IMR-90 (cell line): ENCODE data around the gene CREBL2. TPM values are rescaled to one million over a fixed set of nuclear protein-coding genes. Genes with fewer than 3 reads are reported as not detected.

Source experiments
- ATAC-seq: fragments of 200-7000 bp; cut with Tn5 transposase; 2 replicates; pipeline ENCODE4 v1.9.1; 2020; ENCODE audit warnings: low read depth, mild to moderate bottlenecking, moderate library complexity
- BruUV-seq: library from RNA; stranded (reverse); fragments of 400-500 nt; replicated peaks from 2 replicates; lab custom pipeline; 2021; lab: Mats Ljungman, UMichigan
- CTCF ChIA-PET: fragments of 300-600 bp; formaldehyde crosslinking; extraction: SDS; loops from one replicate; lab custom pipeline; 2021; ENCODE audit warnings: antibody characterized with exemption; lab: Yijun Ruan, JAX
- POLR2A ChIA-PET: fragments of 300-600 bp; sonication (Branson Sonifier 250); formaldehyde crosslinking; loops from one replicate; lab custom pipeline; 2022; ENCODE audit warnings: antibody characterized with exemption; ENCODE audit not compliant: unreplicated experiment; lab: Charles Lee
- DNase-seq: peaks from one replicate; pipeline ENCODE4 v3.0.0; 2013
- H2AFZ ChIP-seq: replicated peaks from 2 replicates; pipeline ENCODE3; 2013; ENCODE audit warnings: low read length, mild to moderate bottlenecking; ENCODE audit not compliant: poor library complexity
- H2AK5ac ChIP-seq: 2 replicates; pipeline ENCODE4 v1.6.1; 2013; ENCODE audit warnings: low read depth, low read length, inconsistent platforms
- H2AK9ac ChIP-seq: replicated peaks from 2 replicates; pipeline ENCODE3; 2013; ENCODE audit warnings: mild to moderate bottlenecking, low read depth, low read length, moderate library complexity; ENCODE audit not compliant: poor library complexity
- H2BK120ac ChIP-seq: 2 replicates; pipeline ENCODE4 v1.6.1; 2013; ENCODE audit warnings: low read depth, low read length, inconsistent platforms
- H2BK15ac ChIP-seq: 3 replicates; pipeline ENCODE4 v1.6.1; 2013; ENCODE audit warnings: low read depth, low read length, inconsistent platforms
- H2BK20ac ChIP-seq: 2 replicates; pipeline ENCODE4 v1.6.1; 2013; ENCODE audit warnings: low read depth, mild to moderate bottlenecking, inconsistent platforms, low read length, moderate library complexity
- H2BK5ac ChIP-seq: 2 replicates; pipeline ENCODE4 v1.6.1; 2013; ENCODE audit warnings: mild to moderate bottlenecking, low read depth, low read length, inconsistent platforms; ENCODE audit not compliant: poor library complexity, severe bottlenecking
- H3K14ac ChIP-seq: replicated peaks from 2 replicates; pipeline ENCODE4 v1.6.1; 2013; ENCODE audit warnings: low read depth, low read length, inconsistent platforms
- H3K18ac ChIP-seq: 2 replicates; pipeline ENCODE4 v1.6.1; 2013; ENCODE audit warnings: low read depth, low read length, control low read depth
- H3K23ac ChIP-seq: 2 replicates; pipeline ENCODE4 v1.6.1; 2013; ENCODE audit warnings: low read depth, low read length, inconsistent platforms
- H3K27ac ChIP-seq: 2 replicates; pipeline ENCODE4 v1.5.1; 2013; ENCODE audit warnings: mild to moderate bottlenecking, control low read depth, low read length; ENCODE audit not compliant: insufficient read depth
- H3K27me3 ChIP-seq: 2 replicates; pipeline ENCODE4 v1.6.1; 2013; ENCODE audit warnings: low read length; ENCODE audit not compliant: control insufficient read depth, insufficient read depth
- H3K36me3 ChIP-seq: 2 replicates; pipeline ENCODE4 v1.6.1; 2013; ENCODE audit warnings: low read length, mixed read lengths; ENCODE audit not compliant: control insufficient read depth, insufficient read depth
- H3K4ac ChIP-seq: 2 replicates; pipeline ENCODE4 v1.6.1; 2013; ENCODE audit warnings: low read depth, low read length, inconsistent platforms
- H3K4me1 ChIP-seq: 2 replicates; pipeline ENCODE4 v1.6.1; 2013; ENCODE audit warnings: low read length, mixed read lengths; ENCODE audit not compliant: control insufficient read depth, insufficient read depth
- H3K4me2 ChIP-seq: 2 replicates; pipeline ENCODE4 v1.6.1; 2013; ENCODE audit warnings: low read depth, mild to moderate bottlenecking, control low read depth, low read length, moderate library complexity
- H3K4me3 ChIP-seq: 2 replicates; pipeline ENCODE4 v1.5.1; 2013; ENCODE audit warnings: low read depth, mild to moderate bottlenecking, control low read depth, low read length, moderate library complexity; ENCODE audit not compliant: insufficient read depth
- H3K56ac ChIP-seq: 2 replicates; pipeline ENCODE4 v1.6.1; 2013; ENCODE audit warnings: low read length, inconsistent platforms; ENCODE audit not compliant: insufficient read depth; ENCODE audit errors: extremely low read depth
- H3K79me1 ChIP-seq, 2 experiments: 2 replicates each; pipeline ENCODE4 v1.6.1; 2013; ENCODE audit warnings: low read length in 2 of 2, inconsistent platforms in 1 of 2, low read depth in 1 of 2
- H3K9ac ChIP-seq: 2 replicates; pipeline ENCODE4 v1.6.1; 2013; ENCODE audit warnings: low read depth, low read length, control low read depth
- H3K9me1 ChIP-seq: 2 replicates; pipeline ENCODE4 v1.6.1; 2013; ENCODE audit warnings: low read length, inconsistent platforms; ENCODE audit not compliant: insufficient read depth
- H3K9me3 ChIP-seq: 2 replicates; pipeline ENCODE4 v1.6.1; 2013; ENCODE audit warnings: low read length; ENCODE audit not compliant: control insufficient read depth, insufficient read depth
- H4K20me1 ChIP-seq: 2 replicates; pipeline ENCODE4 v1.6.1; 2013; ENCODE audit warnings: low read length, inconsistent platforms; ENCODE audit not compliant: insufficient read depth
- H4K5ac ChIP-seq: 2 replicates; pipeline ENCODE4 v1.6.1; 2013; ENCODE audit warnings: mild to moderate bottlenecking, low read depth, low read length, control low read depth
- H4K8ac ChIP-seq, 2 experiments: 2 replicates each; pipeline ENCODE4 v1.6.1; 2013; ENCODE audit warnings: low read depth in 2 of 2, low read length in 2 of 2, control low read depth in 1 of 2, inconsistent platforms in 1 of 2
- H4K91ac ChIP-seq: 2 replicates; pipeline ENCODE4 v1.6.1; 2013; ENCODE audit warnings: low read depth, low read length, inconsistent platforms; ENCODE audit not compliant: insufficient read depth
- BHLHE40 ChIP-seq: fragments of 150-350 bp; IDR thresholded peaks from 2 replicates; pipeline ENCODE4 v1.6.1; 2016; ENCODE audit warnings: mild to moderate bottlenecking, low read depth, low read length
- CEBPB ChIP-seq: IDR thresholded peaks from 2 replicates; pipeline ENCODE4 v1.6.1; 2012; ENCODE audit warnings: low read depth, low read length, improper control_type of control experiment
- CHD1 ChIP-seq: IDR thresholded peaks from 2 replicates; pipeline ENCODE4 v1.6.1; 2012; ENCODE audit warnings: low read depth, low read length, improper control_type of control experiment
- CTCF ChIP-seq: conservative IDR thresholded peaks from 2 replicates; pipeline ENCODE4 v1.5.1; 2012; ENCODE audit warnings: mild to moderate bottlenecking, low read depth, low read length, improper control_type of control experiment
- FOS ChIP-seq: fragments of 150-350 bp; IDR thresholded peaks from 2 replicates; pipeline ENCODE4 v1.6.1; 2016; ENCODE audit warnings: low read depth, low read length
- MAFK ChIP-seq: IDR thresholded peaks from 2 replicates; pipeline ENCODE4 v1.6.1; 2012; ENCODE audit warnings: low read depth, low read length, improper control_type of control experiment
- MAZ ChIP-seq: IDR thresholded peaks from 2 replicates; pipeline ENCODE4 v1.6.1; 2012; ENCODE audit warnings: low read depth, mild to moderate bottlenecking, low read length, improper control_type of control experiment, moderate library complexity, borderline replicate concordance
- MXI1 ChIP-seq: IDR thresholded peaks from 2 replicates; pipeline ENCODE4 v1.6.1; 2012; ENCODE audit warnings: low read depth, mild to moderate bottlenecking, low read length, moderate library complexity, borderline replicate concordance
- NFE2L2 ChIP-seq: fragments of 150-350 bp; IDR thresholded peaks from 2 replicates; pipeline ENCODE4 v1.6.1; 2016; ENCODE audit warnings: low read depth, mild to moderate bottlenecking, low read length
- POLR2A ChIP-seq: IDR thresholded peaks from 2 replicates; pipeline ENCODE4 v1.6.1; 2012; ENCODE audit warnings: mild to moderate bottlenecking, low read depth, low read length
- RAD21 ChIP-seq: IDR thresholded peaks from 2 replicates; pipeline ENCODE4 v1.6.1; 2012; ENCODE audit warnings: low read length, improper control_type of control experiment
- RCOR1 ChIP-seq: IDR thresholded peaks from 2 replicates; pipeline ENCODE4 v1.6.1; 2012; ENCODE audit warnings: mild to moderate bottlenecking, low read length, improper control_type of control experiment; ENCODE audit not compliant: insufficient replicate concordance
- RFX5 ChIP-seq: IDR thresholded peaks from 2 replicates; pipeline ENCODE4 v1.8.0; 2012; ENCODE audit warnings: low read depth, mild to moderate bottlenecking, low read length, moderate library complexity
- SMC3 ChIP-seq: fragments of 150-350 bp; IDR thresholded peaks from 2 replicates; pipeline ENCODE4 v1.6.1; 2016; ENCODE audit warnings: low read depth, mild to moderate bottlenecking, antibody characterized with exemption, low read length, moderate library complexity
- USF2 ChIP-seq: fragments of 150-350 bp; IDR thresholded peaks from 2 replicates; pipeline ENCODE4 v1.6.1; 2017; ENCODE audit warnings: mild to moderate bottlenecking, antibody characterized with exemption, low read length, low read depth
- WGBS, 2 experiments: methylation state at CpG; one replicate each; pipeline versions ENCODE4 v1.1.5 to v1.1.7; 2013; ENCODE audit warnings: missing lambda C conversion rate in 2 of 2; ENCODE audit not compliant: insufficient read length in 1 of 2; ENCODE audit errors: extremely low coverage in 2 of 2; 5-methylcytosine and 5-hydroxymethylcytosine counted together
- dilution Hi-C: fragments of 300-500 bp; cut with HindIII; formaldehyde crosslinking; loops from one replicate; pipeline ENCODE4 v1.14.3; 2018; ENCODE audit warnings: low sequenced_read_pairs; ENCODE audit not compliant: unreplicated experiment
- in situ Hi-C: fragments of 300-500 bp; cut with MboI; formaldehyde crosslinking; loops from 3 replicates; pipeline ENCODE4 v1.14.3; 2019; ENCODE audit warnings: low sequenced_read_pairs, inconsistent platforms, mixed read lengths
- intact Hi-C: fragments of 100-400 bp; cut with micrococcal nuclease; formaldehyde crosslinking; loops from 2 replicates; pipeline ENCODE4 v1.10.0; 2022
- polyA plus RNA-seq, 3 experiments: library from polyadenylated mRNA; depleted of rRNA; stranded (reverse); fragments of >200 nt; gene quantifications; 2 replicates each; pipeline ENCODE4 v1.2.3, GENCODE V29; 2012; ENCODE audit warnings: low replicate concordance in 1 of 3
- total RNA-seq: library from RNA; depleted of rRNA; stranded (reverse); fragments of >200 nt; gene quantifications from 2 replicates; pipeline ENCODE4 v1.2.3, GENCODE V29; 2012
- TF ChIP-seq, protein P1 (sequence below): fragments of 150-350 bp; IDR thresholded peaks from 2 replicates; pipeline ENCODE4 v1.6.1; 2016; ENCODE audit warnings: low read depth, mild to moderate bottlenecking, low read length, moderate library complexity, borderline replicate concordance

CREBL2 gene
- total and polyA plus RNA-seq, 2 of the 4 experiments (the other 2 are of a cell fraction): 11.5 to 19.0 TPM

GRCh38 chr12:12660201-12660600 lies 48.5 kb downstream of the CREBL2 start:
- no peak overlapping the region for H3K14ac ChIP-seq
- H2AFZ ChIP-seq: no peak overlapping the region
- WGBS, 2 experiments: no CpG with 5 or more reads among the region's 3 CpGs
- intact Hi-C loops (no loop called here), in situ Hi-C loops (no loop called here), dilution Hi-C loops (no loop called here)
- H3K18ac ChIP-seq: no peak overlapping the region
- no peaks in the 10 kb centered on the region for H3K27me3 ChIP-seq
- no peaks in the 10 kb centered on the region for H3K79me1 ChIP-seq
- H4K20me1 ChIP-seq: no peaks in the 10 kb centered on the region
- H2BK20ac ChIP-seq: no peak overlapping the region
- TF ChIP-seq MAFK (no peak), FOS (no peak), SMC3 (no peak), CHD1 (no peak), CEBPB (no peak), BHLHE40 (no peak), MAZ (no peak), RFX5 (no peak), POLR2A (no peak), RCOR1 (no peak), MXI1 (no peak), NFE2L2 (no peak), RAD21 (no peak), CTCF (no peak), USF2 (no peak)
- TF ChIP-seq, protein P1, sequence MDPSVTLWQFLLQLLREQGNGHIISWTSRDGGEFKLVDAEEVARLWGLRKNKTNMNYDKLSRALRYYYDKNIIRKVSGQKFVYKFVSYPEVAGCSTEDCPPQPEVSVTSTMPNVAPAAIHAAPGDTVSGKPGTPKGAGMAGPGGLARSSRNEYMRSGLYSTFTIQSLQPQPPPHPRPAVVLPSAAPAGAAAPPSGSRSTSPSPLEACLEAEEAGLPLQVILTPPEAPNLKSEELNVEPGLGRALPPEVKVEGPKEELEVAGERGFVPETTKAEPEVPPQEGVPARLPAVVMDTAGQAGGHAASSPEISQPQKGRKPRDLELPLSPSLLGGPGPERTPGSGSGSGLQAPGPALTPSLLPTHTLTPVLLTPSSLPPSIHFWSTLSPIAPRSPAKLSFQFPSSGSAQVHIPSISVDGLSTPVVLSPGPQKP: no peak
- BruUV-seq: no TSS peak
- ChIA-PET CTCF (no interaction called here), POLR2A (interaction anchor here (0.5 kb wide), 1 partner anchor 34 kb away, joined by 3 read pairs; no protein-coding TSS in a partner anchor)
- ATAC-seq: no peak
- H3K4me2 ChIP-seq: no peak overlapping the region
- H2AK9ac ChIP-seq: no peak overlapping the region
- H2BK5ac ChIP-seq: no peak overlapping the region
- no peaks in the 10 kb centered on the region for H3K36me3 ChIP-seq
- no peak overlapping the region for H3K27ac ChIP-seq
- no peak for DNase-seq
- H3K9me3 ChIP-seq: no peaks in the 10 kb centered on the region
- H3K4me3 ChIP-seq: no peak overlapping the region
- H2BK15ac ChIP-seq: no peak overlapping the region
- H3K4me1 ChIP-seq: 0 out of 2 replicates have a peak, but pooled peaks cover under 1% of the 10 kb centered on the region
- H3K9ac ChIP-seq: no peak overlapping the region
- no peak overlapping the region for H4K91ac ChIP-seq
- H3K23ac ChIP-seq: no peak overlapping the region
- no peak overlapping the region for H2BK120ac ChIP-seq
- H2AK5ac ChIP-seq: no peak overlapping the region
- no peak overlapping the region for H3K56ac ChIP-seq
- H4K8ac ChIP-seq: no peak overlapping the region
- 0 out of 2 replicates have a peak, but pooled peaks cover 6% of the 10 kb centered on the region for H3K9me1 ChIP-seq
- H4K5ac ChIP-seq: no peak overlapping the region
- H3K4ac ChIP-seq: no peak overlapping the region
